Glutamatergic neuron (in vitro differentiated cells): Measurements from ENCODE around the gene MARCHF4. TPM values are rescaled to one million over a fixed set of nuclear protein-coding genes. Genes with fewer than 3 reads are reported as not detected.

Experiments
- DNase-seq: peaks from one replicate; pipeline ENCODE4 v3.0.0; 2022
- H3K27ac Mint-ChIP-seq: one replicate; pipeline ENCODE4 v1.8.0; 2020; ENCODE audit warnings: mild to moderate bottlenecking, mixed read lengths, inconsistent platforms; ENCODE audit not compliant: unreplicated experiment
- H3K27me3 Mint-ChIP-seq: one replicate; pipeline ENCODE4 v1.8.0; 2020; ENCODE audit warnings: mild to moderate bottlenecking, moderate library complexity, mixed read lengths, inconsistent platforms; ENCODE audit not compliant: unreplicated experiment
- H3K36me3 Mint-ChIP-seq: one replicate; pipeline ENCODE4 v1.8.0; 2020; ENCODE audit warnings: mild to moderate bottlenecking, mixed read lengths, inconsistent platforms; ENCODE audit not compliant: unreplicated experiment
- H3K4me1 Mint-ChIP-seq: one replicate; pipeline ENCODE4 v1.8.0; 2020; ENCODE audit warnings: mild to moderate bottlenecking, low read depth, mixed read lengths, inconsistent platforms; ENCODE audit not compliant: unreplicated experiment
- H3K4me3 Mint-ChIP-seq: one replicate; pipeline ENCODE4 v1.8.0; 2020; ENCODE audit warnings: mild to moderate bottlenecking, mixed read lengths, inconsistent platforms; ENCODE audit not compliant: unreplicated experiment
- H3K9me3 Mint-ChIP-seq: one replicate; pipeline ENCODE4 v1.8.0; 2020; ENCODE audit warnings: mild to moderate bottlenecking, moderate library complexity, mixed read lengths, inconsistent platforms; ENCODE audit not compliant: unreplicated experiment
- CTCF ChIP-seq: fragments of 200-600 bp; sonication (generic); IDR thresholded peaks from one replicate; pipeline ENCODE4 v1.5.0; 2021; ENCODE audit not compliant: partially characterized antibody, unreplicated experiment
- total RNA-seq: library from RNA; stranded (reverse); fragmentation: NEBNext Ultra II Directional; extraction: Animal tissue kit (Norgen Biotek cat#: 25700); gene quantifications from one replicate; pipeline ENCODE4 v1.2.1, GENCODE V29; 2021; ENCODE audit not compliant: unreplicated experiment

Gene MARCHF4
- total RNA-seq, 1 donor from 2014 or later: 26.1 TPM

GRCh38 chr2:216410550-216410949, 38.3 kb upstream of the MARCHF4 start:
- Mint-ChIP-seq H3K27ac (no peak overlapping the region), H3K36me3 (peaks cover 3% of the 10 kb centered on the region), H3K27me3 (peaks cover 7% of the 10 kb centered on the region), H3K4me1 (peaks cover 40% of the 10 kb centered on the region), H3K9me3 (peaks cover 8% of the 10 kb centered on the region), H3K4me3 (no peak overlapping the region)
- DNase-seq: no peak
- no peak for TF ChIP-seq CTCF

- peaks cover 7% of the 10 kb centered on the region for H3K27me3 Mint-ChIP-seq
- peak overlapping the region; percentile 17 for H3K4me3 Mint-ChIP-seq
- DNase-seq: no peak
- H3K36me3 Mint-ChIP-seq: peaks cover 5% of the 10 kb centered on the region
- TF ChIP-seq CTCF: no peak
- H3K27ac Mint-ChIP-seq: peak overlapping the region; percentile 88
- peaks cover 37% of the 10 kb centered on the region for H3K4me1 Mint-ChIP-seq
- H3K9me3 Mint-ChIP-seq: peaks cover 8% of the 10 kb centered on the region
Measured at GRCh38 chr2:216408426-216409290, 36.4 kb upstream of the MARCHF4 start.

GRCh38 chr2:216406826-216407225, 34.5 kb upstream of the MARCHF4 start:
- no peak for DNase-seq

GRCh38 chr2:216405588-216405987, 33.3 kb upstream of the MARCHF4 start:
- Mint-ChIP-seq H3K4me3 (no peak overlapping the region), H3K4me1 (peaks cover 42% of the 10 kb centered on the region)
- DNase-seq: no peak

More at GRCh38 chr2:216406826-216407225, 34.5 kb upstream of the MARCHF4 start:
- no peak for TF ChIP-seq CTCF
- Mint-ChIP-seq H3K27ac (no peak overlapping the region), H3K4me1 (peaks cover 40% of the 10 kb centered on the region), H3K9me3 (peaks cover 8% of the 10 kb centered on the region), H3K27me3 (peaks cover 3% of the 10 kb centered on the region), H3K4me3 (peak overlapping the region; percentile 25), H3K36me3 (peaks cover 5% of the 10 kb centered on the region)

More at GRCh38 chr2:216405588-216405987, 33.3 kb upstream of the MARCHF4 start:
- Mint-ChIP-seq H3K27ac (peak overlapping the region; percentile 23), H3K36me3 (peaks cover 5% of the 10 kb centered on the region), H3K9me3 (peaks cover 6% of the 10 kb centered on the region), H3K27me3 (peaks cover 3% of the 10 kb centered on the region)
- TF ChIP-seq CTCF: no peak
